ENCODE measurements around the gene DMKN. TPM values are rescaled to one million over a fixed set of nuclear protein-coding genes. Genes with fewer than 3 reads are reported as not detected.

Gene DMKN
- polyA plus RNA-seq, 1 experiment, result 1.3 TPM

- no peak for DNase-seq (ENCODE audit: low read depth, low spot score)
- Histone ChIP-seq H3K27ac (ENCODE audit: low read depth, low read length) (no peak overlapping the region), H3K9me3 (ENCODE audit: control insufficient read depth, insufficient read depth, low read length) (no peaks in the 10 kb centered on the region), H3K4me3 (ENCODE audit: low read depth, low read length) (no peak overlapping the region), H3K27me3 (ENCODE audit: control insufficient read depth, insufficient read depth, low read length) (peaks cover 2% of the 10 kb centered on the region)
- TF ChIP-seq CTCF (IDR thresholded peaks at IDR 0.05; ENCODE audit: low read depth, low read length), result no peak
- ChIA-PET CTCF (no interaction called here), POLR2A (no interaction called here)
These were observed 12.4 kb upstream of the DMKN start for GRCh38 chr19:35525873-35526272.

DNA sequence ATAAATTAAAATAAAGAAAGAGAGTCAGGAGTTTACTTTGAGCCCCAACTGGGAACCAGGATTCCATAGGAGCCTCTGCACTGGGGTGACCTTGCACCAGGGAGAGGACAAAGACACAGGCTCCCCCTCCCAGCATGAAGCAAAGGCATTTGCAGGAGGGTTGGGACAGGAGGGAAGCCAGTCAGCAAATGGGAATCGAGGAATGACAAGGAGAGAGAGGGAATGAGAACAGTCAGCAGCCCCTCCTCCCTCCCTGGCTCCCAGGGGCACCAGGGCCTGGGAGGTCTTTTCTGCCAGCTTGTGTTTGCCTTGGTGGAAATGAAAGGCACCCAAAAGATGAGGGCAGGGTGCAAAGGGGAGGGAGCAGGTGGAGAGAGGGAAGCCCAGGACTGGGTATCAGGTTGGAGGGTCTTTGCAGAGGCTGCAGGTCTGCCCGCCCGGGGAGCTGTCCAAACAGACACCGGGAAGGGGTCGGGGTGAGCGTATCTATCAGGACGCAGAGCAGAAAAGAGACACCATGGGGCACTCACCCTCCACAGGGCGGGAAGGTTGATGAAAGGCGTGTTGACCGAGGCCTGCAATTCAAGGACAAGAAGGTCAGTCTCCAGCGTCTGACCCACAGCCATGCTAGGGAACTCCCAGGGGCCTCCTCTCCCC is 10.9 kb upstream of the DMKN start:
- Histone ChIP-seq H3K4me3 (ENCODE audit: low read depth, low read length) (no peak overlapping the region), H3K27me3 (ENCODE audit: control insufficient read depth, insufficient read depth, low read length) (peaks cover 2% of the 10 kb centered on the region), H3K9me3 (ENCODE audit: control insufficient read depth, insufficient read depth, low read length) (no peaks in the 10 kb centered on the region), H3K27ac (ENCODE audit: low read depth, low read length) (no peak overlapping the region)
- POLR2A ChIA-PET, result no interaction called here
- no peak for DNase-seq (ENCODE audit: low read depth, low spot score)
- CTCF ChIA-PET, result no interaction called here
- no peak for TF ChIP-seq CTCF (IDR thresholded peaks at IDR 0.05; ENCODE audit: low read depth, low read length)

GRCh38 chr19:35522745-35523327 is 9.4 kb upstream of the DMKN start:
- Histone ChIP-seq H3K4me3 (ENCODE audit: low read depth, low read length) (no peak overlapping the region), H3K9me3 (ENCODE audit: control insufficient read depth, insufficient read depth, low read length) (no peaks in the 10 kb centered on the region), H3K27ac (ENCODE audit: low read depth, low read length) (no peak overlapping the region), H3K27me3 (ENCODE audit: control insufficient read depth, insufficient read depth, low read length) (peaks cover 2% of the 10 kb centered on the region)
- TF ChIP-seq CTCF (IDR thresholded peaks at IDR 0.05; ENCODE audit: low read depth, low read length), result no peak
- ChIA-PET CTCF (interaction anchor here (0.9 to 1.0 kb wide), 2 partner anchors 13 to 28 kb away, joined by 3 read pairs; no protein-coding TSS in a partner anchor), POLR2A (no interaction called here)
- no peak for DNase-seq (ENCODE audit: low read depth, low spot score)

- Histone ChIP-seq H3K4me3 (ENCODE audit: low read depth, low read length) (no peak overlapping the region), H3K9me3 (ENCODE audit: control insufficient read depth, insufficient read depth, low read length) (no peaks in the 10 kb centered on the region), H3K27ac (ENCODE audit: low read depth, low read length) (no peak overlapping the region), H3K27me3 (ENCODE audit: control insufficient read depth, insufficient read depth, low read length) (peaks cover 2% of the 10 kb centered on the region)
- DNase-seq (ENCODE audit: low read depth, low spot score), result no peak
- TF ChIP-seq CTCF (IDR thresholded peaks at IDR 0.05; ENCODE audit: low read depth, low read length), result no peak
- ChIA-PET POLR2A (no interaction called here), CTCF (interaction anchor here (1.2 kb wide), 1 partner anchor 26 kb away, joined by 3 read pairs; no protein-coding TSS in a partner anchor)
These were observed 7.8 kb upstream of the DMKN start for GRCh38 chr19:35521124-35521743.

DNA sequence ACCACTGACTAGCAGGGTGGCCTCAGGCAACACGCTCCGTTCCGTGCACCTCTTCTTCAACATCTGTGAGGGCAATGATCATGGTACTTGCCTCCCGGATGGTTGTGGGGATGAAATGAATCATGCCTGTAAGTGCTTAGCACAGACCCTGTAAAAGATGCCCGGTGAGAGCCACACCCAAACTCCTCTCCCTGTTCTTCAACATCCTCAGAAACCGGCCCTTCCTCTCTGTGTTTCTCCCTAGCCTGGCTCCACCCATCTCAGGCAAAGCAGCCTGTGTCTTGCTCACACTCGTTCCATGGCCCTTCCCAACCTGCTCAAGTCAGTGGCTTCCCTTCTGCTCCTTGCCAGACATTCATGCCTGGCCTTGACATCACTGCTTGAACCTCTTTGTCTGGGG is 5.8 kb upstream of the DMKN start:
- ChIA-PET CTCF (interaction anchor here (1.4 kb wide), 1 partner anchor 9 kb away, joined by 4 read pairs; no protein-coding TSS in a partner anchor), POLR2A (no interaction called here)
- no peaks in the 10 kb centered on the region for H3K9me3 ChIP-seq (ENCODE audit: control insufficient read depth, insufficient read depth, low read length)
- H3K27ac ChIP-seq (ENCODE audit: low read depth, low read length), result no peak overlapping the region
- TF ChIP-seq CTCF (IDR thresholded peaks at IDR 0.05; ENCODE audit: low read depth, low read length), result no peak
- H3K4me3 ChIP-seq (ENCODE audit: low read depth, low read length), result no peak overlapping the region
- DNase-seq (ENCODE audit: low read depth, low spot score), result no peak
- H3K27me3 ChIP-seq (ENCODE audit: control insufficient read depth, insufficient read depth, low read length), result peaks cover 2% of the 10 kb centered on the region
